ENCODE results near the gene TMTC2. TPM values are rescaled to one million over a fixed set of nuclear protein-coding genes. Genes with fewer than 3 reads are reported as not detected.

TMTC2 gene
- total RNA-seq, 4 donors from 2014 or later: 11.5 to 44.1 (median 16.0) TPM

GRCh38 chr12:82942991-82943401, 256.3 kb downstream of the TMTC2 start:
- Histone ChIP-seq H3K4me3 (no peak overlapping the region), H3K27me3 (no peaks in the 10 kb centered on the region), H3K36me3 (no peaks in the 10 kb centered on the region), H3K27ac (no peak overlapping the region), H3K9me3 (no peaks in the 10 kb centered on the region), H3K4me1 (no peaks in the 10 kb centered on the region)
- DNase-seq: no peak
- intact Hi-C loops (cut with DNase I; ENCODE audit: low total_unique reads): no loop called here
- TF ChIP-seq POLR2A (IDR thresholded peaks at IDR 0.05): no peak
- no peak for TF ChIP-seq CTCF (IDR thresholded peaks at IDR 0.05)

- no peak overlapping the region for H3K4me3 ChIP-seq
- intact Hi-C loops (cut with DNase I; ENCODE audit: low total_unique reads): no loop called here
- no peaks in the 10 kb centered on the region for H3K9me3 ChIP-seq
- H3K27me3 ChIP-seq: no peaks in the 10 kb centered on the region
- no peaks in the 10 kb centered on the region for H3K4me1 ChIP-seq
- H3K36me3 ChIP-seq: no peaks in the 10 kb centered on the region
- no peak for DNase-seq
- TF ChIP-seq POLR2A (IDR thresholded peaks at IDR 0.05) (no peak), CTCF (IDR thresholded peaks at IDR 0.05) (no peak)
- no peak overlapping the region for H3K27ac ChIP-seq
These were observed 261.8 kb downstream of the TMTC2 start for GRCh38 chr12:82948491-82948890.

- H3K36me3 ChIP-seq: no peaks in the 10 kb centered on the region
These were observed 263.6 kb downstream of the TMTC2 start for GRCh38 chr12:82950356-82950755.

GRCh38 chr12:82952946-82953345, 266.2 kb downstream of the TMTC2 start:
- DNase-seq: no peak
- no peaks in the 10 kb centered on the region for H3K4me1 ChIP-seq
- TF ChIP-seq CTCF (IDR thresholded peaks at IDR 0.05): no peak
- TF ChIP-seq POLR2A (IDR thresholded peaks at IDR 0.05): no peak
- no peak overlapping the region for H3K27ac ChIP-seq
- H3K27me3 ChIP-seq: no peaks in the 10 kb centered on the region
- no peaks in the 10 kb centered on the region for H3K9me3 ChIP-seq
- intact Hi-C loops (cut with DNase I; ENCODE audit: low total_unique reads): no loop called here
- no peaks in the 10 kb centered on the region for H3K36me3 ChIP-seq
- no peak overlapping the region for H3K4me3 ChIP-seq

More at GRCh38 chr12:82950356-82950755, 263.6 kb downstream of the TMTC2 start:
- Histone ChIP-seq H3K4me1 (no peaks in the 10 kb centered on the region), H3K4me3 (no peak overlapping the region), H3K27me3 (no peaks in the 10 kb centered on the region), H3K9me3 (no peaks in the 10 kb centered on the region), H3K27ac (no peak overlapping the region)
- TF ChIP-seq POLR2A (IDR thresholded peaks at IDR 0.05): no peak
- no peak for TF ChIP-seq CTCF (IDR thresholded peaks at IDR 0.05)
- intact Hi-C loops (cut with DNase I; ENCODE audit: low total_unique reads): no loop called here
- no peak for DNase-seq

- Histone ChIP-seq H3K27ac (no peak overlapping the region), H3K36me3 (no peaks in the 10 kb centered on the region), H3K9me3 (no peaks in the 10 kb centered on the region), H3K4me3 (no peak overlapping the region), H3K27me3 (no peaks in the 10 kb centered on the region), H3K4me1 (no peaks in the 10 kb centered on the region)
- DNase-seq: no peak
- intact Hi-C loops (cut with DNase I; ENCODE audit: low total_unique reads): no loop called here
- no peak for TF ChIP-seq POLR2A (IDR thresholded peaks at IDR 0.05)
- TF ChIP-seq CTCF (IDR thresholded peaks at IDR 0.05): no peak
These were observed 266.7 kb downstream of the TMTC2 start for GRCh38 chr12:82953397-82953796.
